ENCODE measurements around the gene PPP1R14C. TPM values are rescaled to one million over a fixed set of nuclear protein-coding genes. Genes with fewer than 3 reads are reported as not detected.
"Not testable (repeated sequence)": the region's sequence is repeated elsewhere in the genome, so short reads cannot be mapped to it uniquely, and the experiment has no call there.

The PPP1R14C gene
- polyA plus RNA-seq, 2 of the 4 experiments (the other 2 are of a cell fraction): 0.34 to 0.43 TPM

- no peak for TF ChIP-seq ZNF302 (CRISPR knock-in tag; IDR thresholded peaks at IDR 0.05)
Observed at GRCh38 chr6:150238336-150238741, 95.5 kb downstream of the PPP1R14C start (continued).

- WGBS (ENCODE audit: missing lambda C conversion rate): 77% methylated on average over 6 of the region's 6 CpGs
- Histone ChIP-seq H3K9me3 (no peaks in the 10 kb centered on the region), H3K4me2 (no peak overlapping the region), H3K4me1 (no peaks in the 10 kb centered on the region), H3K4me3 (no peak overlapping the region), H3K27ac (no peak overlapping the region)
- ChIA-PET CTCF (interaction anchor here (1.0 kb wide), 1 partner anchor 72 kb away, joined by 3 read pairs; no protein-coding TSS in a partner anchor), POLR2A (no interaction called here)
- FAIRE-seq: no peak
- TF ChIP-seq RFX5 (IDR thresholded peaks at IDR 0.05) (no peak), CHD4 (IDR thresholded peaks at IDR 0.05; ENCODE audit: borderline replicate concordance) (no peak), PBX3 (IDR thresholded peaks at IDR 0.05) (no peak), HEYL (CRISPR knock-in tag; IDR thresholded peaks at IDR 0.05) (no peak), ATOH8 (CRISPR knock-in tag; IDR thresholded peaks at IDR 0.05; ENCODE audit: low read depth) (no peak), FOSB (CRISPR knock-in tag; IDR thresholded peaks at IDR 0.05) (no peak), JUN (IDR thresholded peaks at IDR 0.05) (no peak), CBX8 (IDR thresholded peaks at IDR 0.05) (no peak), CHD2 (IDR thresholded peaks at IDR 0.05; ENCODE audit: low read length, partially characterized antibody) (no peak), SREBF2 (IDR thresholded peaks at IDR 0.05) (no peak), PHF8 (IDR thresholded peaks at IDR 0.05; ENCODE audit: borderline replicate concordance, low read depth) (no peak), EHF (CRISPR knock-in tag; IDR thresholded peaks at IDR 0.05) (no peak), E2F6 (IDR thresholded peaks at IDR 0.05; ENCODE audit: borderline replicate concordance, low read depth) (no peak)
- ATAC-seq: no peak
- DNase-seq (ENCODE audit: low read depth in 1 of 2, low spot score in 1 of 2): no peak
Observed at GRCh38 chr6:150238846-150239407, 96.1 kb downstream of the PPP1R14C start.

- H3K9me3 ChIP-seq; H3K4me3 ChIP-seq; POLR2A ChIA-PET; H3K4me1 ChIP-seq; H3K4me2 ChIP-seq; DNase-seq (ENCODE audit: low read depth in 1 of 2, low spot score in 1 of 2); FAIRE-seq; ATAC-seq; H3K27ac ChIP-seq; CTCF ChIA-PET: not testable (repeated sequence)
- 71% methylated on average over 5 of the region's 5 CpGs for WGBS (ENCODE audit: missing lambda C conversion rate)
Observed at GRCh38 chr6:150241756-150242155, 98.9 kb downstream of the PPP1R14C start.

- Histone ChIP-seq H3K4me3 (no peak overlapping the region), H3K4me2 (no peak overlapping the region), H3K27ac (no peak overlapping the region), H3K9me3 (0 out of 3 replicates have a peak, but pooled peaks cover 5% of the 10 kb centered on the region), H3K4me1 (no peaks in the 10 kb centered on the region)
- no peak for DNase-seq (ENCODE audit: low read depth in 1 of 2, low spot score in 1 of 2)
- TF ChIP-seq ZC3H11A (IDR thresholded peaks at IDR 0.05): no peak
- TF ChIP-seq RAD21 (conservative IDR thresholded peaks at IDR 0.05 in 1 of 2, IDR thresholded peaks at IDR 0.05 in 1 of 2): no peak
- no peak for FAIRE-seq
- WGBS (ENCODE audit: missing lambda C conversion rate): 49% methylated on average over 2 of the region's 2 CpGs
- ATAC-seq: no peak
- ChIA-PET CTCF (no interaction called here), POLR2A (no interaction called here)
Observed at GRCh38 chr6:150243620-150244314, 100.9 kb downstream of the PPP1R14C start.
